T-helper 9 cell (primary cell): ENCODE measurements around the gene FMN1.

Experiments
- DNase-seq: peaks from one replicate; pipeline ENCODE4 v3.0.0-alpha.2; 2020

The FMN1 gene

DNA sequence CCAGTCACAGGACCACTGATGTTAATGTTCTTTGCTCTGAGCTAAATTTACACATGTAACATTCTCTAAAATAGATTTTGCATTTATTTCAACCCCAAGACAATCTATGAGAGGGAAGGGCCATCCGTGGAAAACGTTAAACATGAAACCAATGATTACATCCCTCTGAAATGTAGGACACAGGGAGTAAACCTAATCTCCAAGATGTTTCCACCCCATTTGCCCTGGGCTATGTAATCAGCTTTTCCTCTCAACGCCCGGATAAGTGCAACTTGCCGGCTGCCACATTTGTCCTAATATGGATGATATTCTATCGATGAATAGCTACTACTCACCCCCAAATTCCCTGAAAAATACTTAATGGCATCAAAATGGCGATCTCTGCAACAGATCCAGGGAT is 6.4 kb upstream of the FMN1 start:
- DNase-seq = no peak

GRCh38 chr15:33200444-33200843 is 5.9 kb upstream of the FMN1 start:
- no peak for DNase-seq

- no peak for DNase-seq
Measured at GRCh38 chr15:33198541-33198940, 4.0 kb upstream of the FMN1 start.

DNA sequence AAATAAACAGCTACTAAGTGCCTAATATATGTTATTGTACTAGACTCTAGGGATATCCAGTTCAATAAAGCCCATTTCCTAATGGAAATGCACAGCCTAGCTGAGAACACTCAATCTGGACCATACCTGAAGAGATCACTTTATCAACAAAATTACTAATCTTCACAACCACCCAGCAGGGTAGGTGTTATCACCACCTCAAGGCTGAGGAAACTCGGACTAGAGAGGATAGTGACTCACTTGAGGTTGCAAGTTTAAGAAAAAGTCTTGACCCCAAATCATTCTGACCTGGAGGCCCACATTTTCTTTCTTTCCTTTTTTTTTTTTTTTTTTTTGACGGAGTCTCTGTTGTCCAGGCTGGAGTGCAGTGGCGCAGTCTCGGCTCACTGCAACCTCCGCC is 3.1 kb upstream of the FMN1 start:
- DNase-seq = no peak

DNA sequence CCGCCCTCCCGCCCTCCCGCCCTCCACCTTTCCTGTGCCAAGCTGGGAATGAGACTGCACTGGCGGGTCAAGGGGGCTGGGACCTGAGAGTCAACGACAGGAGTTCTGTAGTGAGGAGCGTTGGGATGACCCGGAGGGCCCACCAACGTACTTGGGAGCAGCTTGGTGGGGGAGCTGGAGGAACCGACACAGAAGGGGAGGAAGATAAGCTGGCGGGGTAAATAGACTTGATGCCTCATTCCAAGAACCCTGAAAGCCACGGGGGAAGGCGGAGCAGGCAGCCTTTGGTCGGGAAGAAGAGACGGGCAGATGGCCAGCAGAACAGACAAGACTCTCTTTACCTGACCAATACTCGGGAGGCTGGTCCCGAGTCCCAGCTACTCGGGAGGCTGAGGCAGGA is 277 bp downstream of the FMN1 start:
- no peak for DNase-seq

- no peak for DNase-seq
Measured at GRCh38 chr15:33191591-33191990, 2.9 kb downstream of the FMN1 start.

DNA sequence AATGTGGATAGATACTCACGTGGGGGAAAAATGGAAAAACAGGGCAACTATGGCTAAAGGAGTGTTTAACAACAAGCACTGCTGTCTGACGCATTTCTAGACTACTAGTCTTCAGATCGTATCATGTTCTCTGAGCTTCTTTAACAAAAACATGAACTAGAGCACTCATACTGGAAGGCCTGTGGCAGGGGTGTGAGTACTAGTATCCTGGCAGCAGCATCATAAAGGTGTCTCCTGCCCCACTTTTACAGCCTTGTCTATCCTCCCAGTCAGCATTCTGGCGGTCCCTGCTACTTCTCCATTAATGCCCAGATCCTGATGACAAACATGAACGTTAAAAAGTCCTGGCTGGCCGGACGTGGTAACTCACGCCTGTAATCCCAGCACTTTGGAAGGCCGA is 4.0 kb downstream of the FMN1 start:
- no peak for DNase-seq

DNA sequence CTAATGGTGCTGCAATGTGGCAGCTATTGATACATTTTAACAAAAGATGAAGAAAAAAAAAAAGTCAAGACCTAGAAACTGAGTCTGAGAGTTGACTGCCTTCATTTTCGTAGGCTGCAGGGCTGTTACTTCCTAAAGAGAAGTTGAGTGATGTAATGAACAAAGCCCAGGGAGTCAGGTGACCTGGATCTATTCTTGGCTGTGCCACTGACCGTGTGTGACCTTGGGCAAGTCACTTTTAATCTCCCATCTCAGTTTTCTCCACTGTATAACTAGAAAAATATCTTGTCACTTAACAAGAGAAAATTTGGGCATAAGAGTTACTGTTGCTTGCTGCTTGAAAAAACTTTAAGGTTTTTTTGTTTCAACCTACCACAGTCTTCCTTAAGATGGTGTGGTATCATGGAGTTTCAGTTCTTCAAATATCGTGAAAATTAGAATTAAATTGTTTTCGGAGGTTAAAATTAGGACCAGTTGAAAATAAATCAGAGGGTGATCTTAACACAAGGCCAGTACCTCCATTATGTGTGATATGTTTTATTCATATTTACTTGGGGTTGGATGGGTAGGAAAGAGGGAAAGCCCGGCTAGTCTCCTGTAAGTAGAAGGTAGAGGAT is 5.8 kb downstream of the FMN1 start:
- DNase-seq = no peak

DNA sequence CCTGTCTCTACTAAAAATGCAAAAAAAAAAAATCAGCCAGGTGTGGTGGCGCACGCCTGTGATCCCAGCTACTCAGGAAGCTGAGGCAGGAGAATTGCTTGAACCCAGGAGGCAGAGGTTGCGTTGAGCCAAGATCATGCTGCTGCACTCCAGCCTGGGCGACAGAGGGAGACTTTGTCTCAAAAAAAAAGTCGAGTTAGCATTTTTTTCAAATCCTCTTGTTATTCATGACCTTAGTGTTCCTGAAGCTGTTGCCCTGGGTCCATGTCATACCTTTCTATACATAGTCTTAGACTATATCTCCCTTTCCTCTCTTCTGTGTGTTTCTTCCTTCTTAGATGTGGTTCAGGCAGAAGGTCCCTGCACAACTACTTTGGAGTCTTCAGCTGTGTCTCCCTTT is 6.4 kb downstream of the FMN1 start:
- DNase-seq = no peak

- no peak for DNase-seq
Measured at GRCh38 chr15:33183334-33183733, 11.2 kb downstream of the FMN1 start.

- no peak for DNase-seq
Measured at GRCh38 chr15:33182926-33183325, 11.6 kb downstream of the FMN1 start.

DNA sequence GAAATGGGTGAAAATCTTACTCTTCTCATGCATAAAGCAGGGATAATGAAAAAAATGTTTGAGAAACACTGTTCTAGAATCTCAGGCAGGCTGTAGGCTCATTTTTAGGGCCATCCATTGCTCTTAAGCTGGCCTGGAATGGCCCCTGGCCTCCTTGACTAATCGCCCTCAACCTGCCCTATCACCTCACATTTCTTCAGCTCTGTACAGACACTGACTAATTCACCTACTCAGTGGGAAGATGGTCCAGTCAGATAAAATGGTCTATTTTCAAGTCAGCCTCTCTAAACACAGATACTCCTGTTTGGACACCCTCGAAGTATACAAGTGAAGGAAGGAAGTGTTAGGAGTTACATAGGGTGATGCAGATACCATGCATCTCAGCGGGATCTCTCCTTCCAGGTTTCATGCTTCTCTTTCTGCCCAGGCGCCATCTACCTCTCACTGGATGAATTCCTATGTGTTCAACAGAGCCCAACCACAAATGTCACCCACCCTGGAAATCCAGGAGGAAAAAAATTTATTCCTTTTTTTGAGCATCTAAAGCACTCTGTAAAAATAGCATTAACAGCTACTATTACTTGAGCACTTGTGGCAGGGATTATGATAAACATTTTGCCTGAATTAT is 12.1 kb downstream of the FMN1 start:
- DNase-seq = no peak

- DNase-seq = no peak
Measured at GRCh38 chr15:33179874-33180273, 14.6 kb downstream of the FMN1 start.

DNA sequence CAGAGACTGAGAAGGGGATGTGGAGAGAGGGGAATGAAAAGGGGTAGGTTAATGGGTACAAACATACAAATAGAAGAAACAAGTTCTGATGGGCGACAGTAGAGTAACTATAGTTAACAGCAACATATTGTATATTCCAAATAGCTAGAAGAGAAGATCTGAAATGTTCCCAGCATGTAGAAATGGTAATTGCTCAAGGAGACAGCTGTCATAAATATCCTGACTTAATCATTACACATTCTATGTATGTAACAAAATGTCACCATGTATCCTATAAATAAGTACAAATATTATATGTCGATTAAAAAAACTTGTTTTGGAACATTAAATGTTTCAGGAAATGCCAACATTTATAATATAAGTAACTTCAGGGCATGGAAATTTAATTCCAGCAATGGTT is 23.3 kb downstream of the FMN1 start:
- no peak for DNase-seq

GRCh38 chr15:33169625-33170024 is 24.9 kb downstream of the FMN1 start:
- no peak for DNase-seq

DNA sequence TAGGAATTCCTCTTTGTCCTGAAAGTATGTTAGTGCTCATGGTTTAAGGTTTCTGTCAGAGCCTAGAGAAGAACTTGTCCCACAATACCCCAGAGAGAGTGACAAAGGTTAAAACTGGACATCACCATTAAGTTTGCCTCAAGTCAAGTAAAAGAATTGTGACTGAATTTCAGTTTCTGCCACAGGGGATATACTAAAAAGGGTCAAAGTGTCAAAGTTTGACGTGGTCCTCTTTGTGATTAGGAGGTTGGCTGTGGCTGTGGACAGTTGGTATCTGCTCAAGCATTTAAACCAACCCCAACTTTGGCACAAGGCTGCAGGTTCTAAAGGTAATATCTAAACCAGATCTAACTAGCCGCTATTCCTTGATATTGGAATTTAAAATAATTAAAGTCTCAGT is 26.1 kb downstream of the FMN1 start:
- DNase-seq = no peak

DNA sequence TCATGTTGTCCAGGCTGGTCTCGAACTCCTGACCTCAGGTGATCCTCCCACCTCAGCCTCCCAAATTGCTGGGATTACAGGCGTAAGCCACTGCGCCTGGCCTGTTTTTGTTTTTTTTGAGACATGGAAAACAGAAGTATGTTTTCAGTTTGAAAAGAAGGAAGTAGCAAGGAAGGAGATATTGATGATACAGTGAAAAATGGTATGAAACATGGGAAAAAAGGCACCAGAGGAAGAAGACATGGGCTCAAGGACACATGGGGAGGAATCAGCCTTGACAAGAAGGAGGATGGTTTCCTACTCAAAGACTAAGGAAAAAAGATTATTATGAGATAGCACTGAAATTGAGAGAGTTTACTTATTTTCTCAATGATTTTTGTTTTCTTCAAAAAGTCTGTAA is 30.7 kb downstream of the FMN1 start:
- DNase-seq = no peak

DNA sequence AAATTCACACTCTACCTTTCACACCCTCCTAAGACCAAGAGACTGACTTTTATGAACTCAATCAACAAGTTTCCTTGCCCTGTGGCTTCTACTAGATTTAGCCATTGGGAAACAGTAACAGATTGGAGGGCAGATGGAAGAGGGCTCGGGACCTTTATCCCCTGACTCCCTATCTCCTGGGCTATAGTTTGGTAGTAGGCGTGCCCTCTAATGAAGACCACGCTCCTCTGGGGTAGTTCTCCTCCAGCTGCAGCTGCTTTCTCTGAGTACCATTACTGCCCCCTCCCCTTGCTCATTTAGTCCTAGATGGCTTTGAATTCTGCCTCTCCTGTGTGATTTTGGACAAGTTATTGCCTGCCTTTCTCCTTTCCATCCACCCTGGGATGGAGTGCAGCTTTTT is 33.3 kb downstream of the FMN1 start:
- DNase-seq = no peak

- DNase-seq = no peak
Measured at GRCh38 chr15:33160581-33161165, 33.8 kb downstream of the FMN1 start.

GRCh38 chr15:33159726-33160453 is 34.6 kb downstream of the FMN1 start:
- DNase-seq = no peak

GRCh38 chr15:33158366-33158765 is 36.1 kb downstream of the FMN1 start:
- no peak for DNase-seq

DNA sequence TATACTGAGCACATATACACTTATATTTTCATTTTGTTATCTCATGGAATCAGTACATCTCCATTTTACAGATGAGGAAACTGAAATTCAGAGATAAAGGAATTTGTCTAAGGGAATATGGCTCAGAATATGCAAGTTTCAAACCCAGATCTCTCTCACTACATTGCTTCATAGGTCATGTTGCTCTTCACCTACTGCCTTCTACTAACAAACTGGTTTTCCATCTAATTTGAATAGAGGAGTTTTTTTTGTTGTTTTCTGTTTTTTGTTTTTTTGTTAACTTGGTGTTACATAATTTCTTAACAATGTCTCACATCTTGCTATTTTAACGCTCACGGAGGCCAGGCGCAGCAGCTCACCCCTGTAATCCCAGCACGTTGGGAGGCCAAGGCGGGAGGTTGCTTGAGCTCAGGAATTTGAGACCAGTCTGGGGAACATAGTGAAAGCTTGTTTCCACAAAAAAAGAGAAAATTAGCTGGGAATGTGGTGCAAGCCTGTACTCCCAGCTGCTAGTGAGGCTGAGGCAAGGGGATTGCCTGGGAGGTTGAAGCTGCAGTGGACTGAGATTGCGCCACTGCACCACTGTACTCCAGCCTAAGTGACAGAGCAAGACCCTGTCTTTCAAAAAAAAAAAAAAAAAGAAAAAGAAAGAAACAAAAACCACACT is 37.0 kb downstream of the FMN1 start:
- DNase-seq = no peak

DNA sequence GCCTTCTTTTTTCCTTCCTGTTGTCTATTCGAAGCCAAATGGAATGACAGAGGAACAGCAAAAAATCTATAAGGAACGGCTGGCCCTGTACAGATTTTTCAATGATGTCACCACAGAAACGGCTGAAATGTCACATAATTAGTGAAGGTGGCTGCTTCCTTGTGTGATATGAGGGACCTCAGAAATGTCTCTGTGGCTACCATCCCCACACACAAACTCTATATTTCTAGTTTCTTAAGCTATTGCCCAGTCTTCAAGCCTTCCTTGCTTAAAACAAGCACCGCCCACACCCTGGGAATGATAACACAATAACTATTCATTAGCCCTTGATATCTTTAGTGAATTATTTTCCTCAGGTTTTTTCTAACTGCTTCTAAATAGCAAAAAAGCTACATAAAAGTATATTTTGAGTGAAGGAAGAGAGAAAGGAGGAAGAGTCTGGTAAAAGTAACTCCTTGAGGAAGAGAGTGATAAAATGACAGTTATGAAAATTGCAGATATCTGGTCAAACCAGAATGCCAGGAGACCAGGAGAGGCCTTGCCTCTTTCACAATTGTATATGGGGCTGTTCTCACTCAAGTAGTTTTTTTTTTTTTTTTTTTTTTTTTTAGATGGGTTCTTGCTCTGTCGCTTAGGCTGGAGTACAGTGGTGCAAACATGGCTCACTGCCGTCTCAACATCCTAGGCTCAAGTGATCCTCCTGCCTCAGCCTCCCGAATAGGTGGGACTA is 38.7 kb downstream of the FMN1 start:
- no peak for DNase-seq
